GM19023 (cell line): ENCODE results near the gene G3BP1.
"Not testable (repeated sequence)": the region's sequence is repeated elsewhere in the genome, so short reads cannot be mapped to it uniquely, and the experiment has no call there.

ENCODE experiments used
- ATAC-seq: cut with Tn5 transposase; IDR thresholded peaks from one replicate; pipeline ENCODE4 v1.9.1; 2021; ENCODE audit warnings: mild to moderate bottlenecking, moderate library complexity; ENCODE audit not compliant: unreplicated experiment

The G3BP1 gene

DNA sequence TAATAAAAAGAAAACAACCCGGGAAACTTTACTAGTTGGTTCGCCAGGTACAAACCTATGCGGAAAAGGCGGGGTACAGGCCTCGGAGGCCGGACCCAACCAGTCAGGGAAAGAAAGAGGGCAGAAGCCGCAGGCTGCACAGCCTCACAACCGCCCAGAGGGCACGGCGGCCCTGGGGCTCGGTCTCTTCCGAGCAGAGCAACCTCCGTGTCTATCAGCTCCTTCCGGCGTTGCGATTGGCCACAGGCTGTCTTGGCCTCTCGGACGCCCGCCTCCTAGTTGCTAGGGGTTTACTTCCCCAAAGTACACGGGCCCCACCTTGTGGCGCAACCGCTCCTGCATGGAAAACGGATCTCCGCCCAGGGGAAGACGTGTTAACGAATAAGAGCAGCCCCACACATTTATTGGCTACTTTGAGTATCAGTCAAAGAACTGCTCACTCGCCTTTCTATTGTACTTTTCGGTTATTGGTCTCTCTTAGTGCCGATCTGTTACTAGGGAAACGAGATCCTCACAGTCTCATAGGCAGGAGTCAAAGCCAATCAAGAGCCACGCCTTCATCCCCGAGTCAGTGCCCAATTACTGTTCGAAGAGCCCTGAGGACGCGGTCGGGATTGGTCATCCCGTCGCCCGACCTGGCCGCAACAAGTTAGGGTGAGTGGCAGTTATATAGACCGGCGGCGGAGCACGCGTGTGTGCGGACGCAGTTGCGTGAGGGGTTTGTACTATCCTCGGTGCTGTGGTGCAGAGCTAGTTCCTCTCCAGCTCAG is at the start of gene G3BP1:
Gene G3BP1 (plus strand): TSS at position 696 of the 770 bp plus-strand sequence. CDS start 14,667 bp downstream, outside the sequence.
- peak; percentile 80 for ATAC-seq

DNA sequence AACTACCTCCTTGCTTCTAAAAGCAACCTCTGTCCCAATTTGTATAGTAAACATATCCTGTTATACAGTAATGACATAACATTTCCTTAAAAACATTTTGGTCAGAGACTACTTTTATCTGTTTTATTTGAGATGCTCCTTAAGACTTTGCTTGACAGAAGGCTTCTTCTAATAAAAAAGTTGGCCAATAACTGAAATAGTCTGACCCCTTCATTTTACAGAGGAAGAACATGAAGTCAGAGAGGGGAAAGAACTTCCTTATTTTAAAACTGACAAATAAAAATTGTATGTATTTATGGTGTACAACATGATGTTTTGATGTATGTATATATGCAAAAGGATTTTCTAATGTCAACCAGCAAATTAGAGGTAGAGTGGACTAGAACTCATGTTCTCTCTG is 49.2 kb upstream of the G3BP1 start:
- no peak for ATAC-seq

DNA sequence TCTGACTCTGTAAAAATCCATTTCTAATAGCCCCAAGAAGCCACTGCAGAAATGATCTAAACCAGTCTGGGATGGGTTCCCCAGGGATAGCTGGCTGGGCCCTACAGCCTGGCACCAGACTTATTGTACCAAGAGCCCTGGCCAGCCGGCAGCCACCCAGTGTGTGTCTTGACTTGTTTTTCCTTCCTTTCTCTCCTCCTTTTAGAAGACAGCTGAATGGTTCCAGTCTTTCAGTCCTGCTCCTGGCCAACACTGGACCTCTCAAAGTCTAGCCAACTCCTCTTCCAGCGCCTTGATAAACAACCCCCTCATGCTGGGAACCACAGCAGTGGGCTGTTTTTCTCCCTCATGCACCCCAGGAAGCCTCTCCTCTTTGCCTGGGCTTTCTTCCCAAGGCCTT is 47.4 kb upstream of the G3BP1 start:
- no peak for ATAC-seq

DNA sequence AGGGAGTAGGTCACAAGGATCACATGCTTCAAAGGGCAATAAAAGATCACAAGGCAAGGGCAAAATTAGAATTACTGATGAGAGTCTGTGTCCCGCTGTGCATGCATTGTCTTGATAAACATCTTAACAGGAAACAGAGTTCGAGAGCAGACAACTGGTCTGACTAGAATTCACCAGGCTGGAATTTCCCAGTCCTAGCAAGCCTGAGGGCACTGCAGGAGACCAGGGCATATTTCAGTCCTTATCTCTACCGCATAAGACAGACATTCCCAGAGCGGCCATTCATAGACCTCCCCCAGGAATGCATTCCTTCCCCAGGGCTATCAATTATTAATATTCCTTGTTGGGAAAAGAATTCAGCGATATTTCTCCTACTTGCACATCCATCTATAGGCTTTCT is 42.2 kb upstream of the G3BP1 start:
- ATAC-seq = not testable (repeated sequence)

DNA sequence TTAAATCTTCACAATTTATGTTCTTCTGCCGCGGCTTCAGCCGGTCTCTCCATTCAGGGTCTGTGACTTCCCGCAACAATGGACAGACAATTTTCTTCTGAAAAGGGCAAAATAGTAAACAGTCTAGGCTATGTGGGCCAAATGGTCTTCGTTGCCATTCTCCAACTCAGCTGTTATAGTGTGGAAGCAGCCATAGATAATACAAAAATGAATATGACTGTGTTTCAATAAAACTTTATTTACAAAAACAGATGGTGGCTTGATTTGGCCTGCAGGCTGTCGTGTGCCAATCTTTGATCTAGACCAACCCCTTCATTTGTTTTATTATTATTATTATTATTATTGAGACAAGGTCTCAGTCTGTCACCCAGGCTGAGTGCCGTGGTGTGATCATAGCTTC is 41.4 kb upstream of the G3BP1 start:
- no peak for ATAC-seq

DNA sequence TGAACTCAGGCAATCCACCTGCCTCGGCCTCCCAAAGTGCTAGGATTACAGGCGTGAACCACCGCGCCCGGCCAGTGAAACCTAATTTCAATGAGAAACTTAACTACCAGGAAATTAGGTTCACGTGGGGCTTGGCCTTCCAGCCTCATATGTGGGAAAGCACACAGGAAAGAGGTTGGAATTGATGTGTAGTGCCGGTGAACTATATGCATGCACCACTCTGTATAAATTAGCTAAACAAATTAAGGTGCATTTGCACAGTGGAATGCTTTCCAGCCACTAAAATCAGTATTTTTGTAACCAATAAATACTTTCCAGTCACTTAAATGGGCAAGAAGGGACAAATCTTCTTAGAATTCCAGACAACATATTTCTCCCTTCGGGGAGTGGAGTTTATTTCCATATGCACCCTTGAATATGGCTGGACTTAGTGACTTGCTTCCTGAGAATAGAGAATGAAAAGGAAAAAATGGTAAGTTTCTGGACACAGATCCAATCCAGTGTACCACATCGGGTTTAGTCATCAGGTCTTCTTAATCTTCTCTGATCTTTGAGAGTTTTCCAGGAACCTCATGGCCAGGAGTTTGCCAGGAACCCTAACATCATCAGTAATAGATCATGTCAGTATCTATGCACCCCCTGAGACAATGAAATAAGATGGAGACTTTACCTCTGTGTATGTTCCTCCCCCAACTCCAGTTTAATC is 38.2 kb upstream of the G3BP1 start:
- ATAC-seq = no peak

DNA sequence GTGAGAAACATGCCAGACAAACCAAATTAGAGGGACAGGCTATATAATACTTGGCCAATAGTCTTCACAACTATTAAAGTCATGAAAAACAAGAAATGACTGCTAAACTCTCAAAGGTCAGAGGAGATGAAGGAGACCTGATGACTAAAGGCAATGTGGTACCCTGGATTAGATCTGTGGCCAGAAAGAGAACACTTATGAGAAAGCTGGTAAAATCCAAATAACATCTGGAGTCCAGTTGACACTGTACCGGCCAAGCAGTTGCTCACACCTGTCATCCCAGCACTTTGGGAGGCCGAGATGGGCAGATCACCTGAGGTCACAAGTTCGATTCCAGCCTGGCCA is 37.7 kb upstream of the G3BP1 start:
- ATAC-seq = no peak

DNA sequence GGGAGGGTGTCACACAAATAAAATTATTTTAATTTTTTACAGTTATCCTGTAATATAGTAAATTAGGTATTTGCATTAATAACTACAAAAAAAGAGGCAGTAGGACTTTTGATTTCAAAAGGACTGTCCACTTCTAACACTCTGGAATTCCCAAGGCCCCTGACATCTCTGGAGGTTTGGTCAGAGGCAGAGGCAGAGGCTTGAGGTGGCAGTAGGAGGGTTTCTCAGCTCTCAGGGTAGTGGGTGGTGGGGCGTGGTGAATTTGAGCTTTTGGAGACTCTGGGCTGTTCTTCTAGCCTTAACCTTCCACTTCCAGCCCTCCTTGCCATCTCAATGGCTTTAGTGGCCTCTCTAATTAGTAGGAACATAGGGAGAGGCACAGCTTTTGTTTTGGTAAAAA is 36.1 kb upstream of the G3BP1 start:
- ATAC-seq = no peak

DNA sequence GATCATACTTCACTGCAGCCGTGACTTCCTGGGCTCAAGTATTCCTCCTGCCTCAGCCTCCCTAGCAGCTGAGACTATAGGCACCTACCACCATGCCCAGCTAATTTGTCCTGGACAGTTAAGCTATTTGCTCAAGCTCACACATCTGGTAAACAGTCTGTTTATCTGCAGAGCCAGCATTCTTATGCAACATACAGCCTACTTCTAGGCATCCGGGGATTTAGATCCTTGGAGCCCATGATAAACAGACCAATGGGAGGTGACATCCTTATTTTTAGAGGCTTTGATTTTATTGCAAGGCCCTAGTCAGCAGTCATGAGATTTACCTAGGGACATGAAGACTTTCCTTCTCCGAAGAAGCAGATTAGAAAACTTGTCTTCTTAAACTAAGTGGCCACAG is 34.3 kb upstream of the G3BP1 start:
- ATAC-seq = no peak

DNA sequence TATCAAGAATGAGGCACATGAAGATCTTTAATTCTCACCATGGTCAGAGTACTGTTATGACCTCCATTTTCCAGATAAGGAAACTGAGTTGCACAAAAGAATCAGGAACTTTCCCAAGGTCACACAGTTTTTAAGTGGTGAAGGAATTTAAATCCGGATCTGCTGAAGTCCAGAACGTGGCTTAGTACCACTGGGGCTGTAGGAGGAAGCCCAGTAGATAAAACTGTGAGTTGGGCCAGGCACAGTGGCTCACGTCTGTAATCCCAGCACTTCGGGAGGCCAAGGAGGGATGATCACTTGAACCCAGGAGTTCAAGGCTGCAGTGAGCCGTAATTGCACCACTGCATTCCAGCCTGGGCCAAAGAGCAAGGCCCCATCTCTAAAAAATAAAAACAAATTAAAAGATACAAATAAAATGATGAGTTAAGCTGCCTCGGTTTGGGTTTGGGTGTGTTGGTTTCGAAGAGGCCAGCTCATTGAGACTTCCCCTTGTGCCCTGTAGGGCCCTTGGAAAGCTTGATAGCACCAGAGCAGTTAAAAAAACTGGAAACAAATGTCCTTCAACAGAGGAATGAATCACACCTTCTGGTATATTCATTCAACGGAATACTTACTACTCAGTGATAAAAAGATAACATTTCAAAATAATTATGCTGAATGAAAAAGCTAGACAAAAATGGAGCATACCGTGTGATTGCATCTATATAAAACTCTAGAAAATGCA is 33.5 kb upstream of the G3BP1 start:
- ATAC-seq = no peak

DNA sequence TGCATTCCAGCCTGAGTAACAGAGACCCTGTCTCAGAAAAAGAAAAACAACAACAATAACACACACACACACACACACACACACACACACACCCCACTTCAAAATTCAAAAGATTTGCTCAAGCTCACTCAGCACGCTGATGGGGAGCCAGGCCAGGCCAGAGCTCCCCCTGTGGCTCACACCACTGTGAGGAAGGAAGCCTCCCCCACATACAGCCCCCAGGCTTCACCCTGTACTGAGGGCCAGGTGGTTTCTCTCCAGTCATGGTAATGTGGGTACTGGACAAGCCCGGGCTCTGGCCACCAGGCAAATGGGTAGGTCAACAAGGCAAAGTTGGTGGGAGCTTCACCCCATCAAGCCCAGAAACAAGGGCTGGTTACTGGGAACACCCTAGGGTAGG is 32.4 kb upstream of the G3BP1 start:
- ATAC-seq = no peak

DNA sequence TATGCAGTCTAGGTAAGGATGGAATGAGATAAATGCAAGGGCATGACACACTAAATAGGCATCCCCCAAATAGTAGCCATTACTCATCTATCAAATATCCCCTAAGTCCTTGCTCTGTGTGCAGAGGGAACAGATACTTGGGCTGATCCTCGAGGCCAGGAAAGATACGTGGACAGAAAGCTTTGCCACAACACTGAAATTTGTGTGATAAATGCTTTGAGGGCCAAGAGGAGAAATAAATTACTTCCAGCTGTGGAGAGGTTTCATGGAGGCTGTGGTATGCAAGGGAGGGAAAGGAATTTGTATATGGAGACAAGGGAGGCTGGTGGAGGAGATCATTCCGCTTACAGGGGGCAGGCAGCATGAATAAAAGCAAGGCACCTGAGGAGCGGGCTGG is 31.8 kb upstream of the G3BP1 start:
- ATAC-seq = no peak

DNA sequence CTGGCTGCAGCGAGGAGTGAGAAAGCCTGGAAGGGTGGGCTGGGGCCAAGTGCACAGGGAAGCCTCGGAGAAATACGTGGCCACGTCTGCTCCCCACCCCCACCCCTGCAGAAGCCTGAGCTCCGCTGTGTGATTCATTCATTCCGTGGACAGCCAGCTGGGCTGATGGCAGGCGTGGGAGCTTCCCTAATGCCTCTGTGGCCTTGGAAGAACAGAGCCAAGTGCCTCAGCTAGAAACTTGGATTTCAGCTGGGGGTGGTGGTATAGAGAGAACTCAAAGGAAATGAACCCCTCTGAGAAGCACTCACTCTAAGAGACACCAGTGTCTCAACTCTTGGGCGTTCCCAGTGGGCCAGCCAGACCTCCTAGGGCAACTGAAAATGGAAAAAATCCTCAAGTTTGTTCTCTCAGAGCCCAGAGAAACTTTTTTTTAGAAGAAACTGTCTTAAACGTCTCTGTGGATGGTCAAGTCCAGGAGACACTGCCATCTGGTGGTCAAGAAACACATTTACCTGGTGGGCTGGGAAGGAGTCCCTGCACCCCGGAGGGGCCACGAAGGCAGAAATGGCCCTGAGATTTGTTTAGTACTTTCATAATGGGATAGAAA is 31.3 kb upstream of the G3BP1 start:
- ATAC-seq = peak; percentile 62

DNA sequence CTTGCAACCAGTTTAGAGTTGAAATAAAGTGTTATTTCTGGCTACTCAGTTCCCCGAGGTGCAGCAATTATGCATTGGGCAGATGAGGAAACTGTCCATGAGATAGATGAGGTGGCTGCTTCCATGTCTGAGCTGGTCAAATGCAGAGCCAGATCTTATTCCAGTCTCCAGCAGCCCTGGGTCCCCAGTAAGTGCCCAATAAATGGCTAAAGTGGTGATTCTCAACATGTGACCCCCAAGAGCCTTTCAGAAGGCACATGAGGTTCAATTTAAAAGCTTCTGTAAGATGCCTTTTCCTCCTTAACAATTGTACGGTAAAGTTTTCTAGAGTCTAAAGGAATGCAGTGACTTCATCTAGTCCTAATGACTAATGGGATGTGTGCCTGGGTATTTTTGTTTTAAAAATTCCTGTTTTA is 30.8 kb upstream of the G3BP1 start:
- ATAC-seq = peak; percentile 6

DNA sequence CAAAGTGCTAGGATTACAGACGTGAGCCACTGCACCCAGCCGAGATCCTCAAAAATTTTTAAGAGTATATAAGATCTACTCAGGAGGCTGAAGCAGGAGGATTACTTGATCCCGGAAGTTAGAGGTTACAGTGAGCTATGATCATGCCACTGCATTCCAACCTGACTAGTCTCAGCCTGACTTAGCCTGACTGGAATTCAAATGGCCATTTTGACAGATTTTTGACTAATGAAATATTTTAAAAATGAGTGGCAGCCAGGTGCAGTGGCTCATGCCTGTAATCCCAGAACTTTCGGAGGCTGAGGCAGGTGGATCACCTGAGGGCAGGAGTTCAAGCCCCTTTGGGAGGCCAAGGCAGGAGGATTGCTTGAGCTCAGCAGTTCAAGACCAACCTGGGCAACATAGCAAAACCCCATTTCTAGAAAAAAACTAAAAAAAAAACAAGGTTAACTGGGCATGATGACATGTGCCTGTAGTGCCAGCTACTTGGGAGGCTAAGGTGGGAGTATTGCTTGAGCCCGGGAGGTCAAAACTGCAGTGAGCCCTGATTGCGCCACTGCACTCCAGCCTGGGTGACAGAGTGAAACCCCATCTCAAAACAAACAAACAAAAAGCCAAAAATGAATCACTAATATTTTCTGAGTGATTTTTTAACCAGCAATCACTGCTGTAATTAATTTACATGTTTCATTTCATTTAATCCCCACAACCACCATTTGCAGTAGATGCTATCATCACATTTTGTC is 29.9 kb upstream of the G3BP1 start:
- no peak for ATAC-seq

DNA sequence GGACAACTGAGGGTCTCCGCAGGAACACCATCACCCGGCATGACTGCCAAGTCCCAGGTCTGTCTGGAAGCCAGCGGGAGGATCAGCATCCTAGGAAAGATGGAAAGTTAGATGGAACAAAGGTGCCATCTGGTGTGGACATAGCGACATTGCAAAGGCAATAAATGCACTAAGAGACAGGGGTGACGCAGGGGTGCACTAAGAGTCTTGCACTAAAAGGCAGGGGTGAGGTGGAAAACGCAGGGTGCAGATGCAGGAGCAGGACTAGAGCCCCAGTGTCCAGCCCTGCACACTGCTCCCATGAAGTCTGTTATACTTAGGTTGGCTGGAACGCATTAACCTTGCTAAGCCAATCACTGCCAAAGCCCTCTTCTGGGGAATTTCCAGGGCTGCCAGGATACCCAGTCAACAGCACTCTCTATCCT is 28.9 kb upstream of the G3BP1 start:
- no peak for ATAC-seq

DNA sequence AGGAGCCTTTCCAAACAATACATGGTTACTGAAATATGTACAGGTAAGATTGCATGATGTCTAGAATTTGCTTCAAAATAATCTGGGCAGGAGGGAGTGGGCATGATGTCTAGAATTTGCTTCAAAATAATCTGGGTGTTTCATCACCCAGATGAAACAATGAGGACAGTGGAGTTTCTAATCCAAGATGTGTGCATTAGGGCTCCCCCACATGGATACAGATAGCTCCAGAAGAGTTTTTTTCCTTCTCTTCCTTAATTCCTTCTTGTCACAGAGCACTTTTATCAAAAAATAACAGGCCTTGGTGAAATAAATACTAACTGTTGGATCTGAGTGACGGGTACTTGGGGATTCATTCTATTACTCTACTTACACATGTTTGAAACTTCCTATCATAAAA is 28.2 kb upstream of the G3BP1 start:
- no peak for ATAC-seq

DNA sequence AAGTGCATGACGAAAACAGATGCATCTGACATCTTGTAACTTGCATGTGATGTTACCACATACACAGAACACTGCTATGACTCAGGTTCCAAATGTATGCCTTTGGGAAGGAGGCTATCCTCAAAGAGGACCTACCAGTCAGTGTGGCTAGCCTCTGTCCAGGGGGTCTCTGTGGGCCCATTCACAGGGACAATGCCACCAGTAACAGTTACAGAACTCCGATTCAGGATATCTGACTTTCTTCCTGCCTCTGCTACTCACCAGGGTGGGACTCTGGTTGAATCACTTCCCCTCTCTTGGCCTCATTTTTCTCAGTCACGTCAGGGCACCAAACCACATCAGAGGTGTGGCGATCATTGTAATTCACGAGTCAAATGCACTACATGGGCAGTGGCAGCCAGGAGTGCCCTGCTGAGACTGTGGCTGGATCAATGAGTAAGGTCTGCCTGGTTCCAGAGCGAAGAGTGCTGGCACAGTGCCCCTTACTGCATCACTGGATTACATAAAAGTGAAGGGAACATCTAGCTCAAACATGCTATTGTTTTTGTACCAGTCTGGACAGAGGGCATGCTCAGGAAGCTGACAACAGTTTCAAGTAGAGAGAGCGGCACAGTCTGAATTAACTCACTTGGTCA is 26.6 kb upstream of the G3BP1 start:
- ATAC-seq = no peak

DNA sequence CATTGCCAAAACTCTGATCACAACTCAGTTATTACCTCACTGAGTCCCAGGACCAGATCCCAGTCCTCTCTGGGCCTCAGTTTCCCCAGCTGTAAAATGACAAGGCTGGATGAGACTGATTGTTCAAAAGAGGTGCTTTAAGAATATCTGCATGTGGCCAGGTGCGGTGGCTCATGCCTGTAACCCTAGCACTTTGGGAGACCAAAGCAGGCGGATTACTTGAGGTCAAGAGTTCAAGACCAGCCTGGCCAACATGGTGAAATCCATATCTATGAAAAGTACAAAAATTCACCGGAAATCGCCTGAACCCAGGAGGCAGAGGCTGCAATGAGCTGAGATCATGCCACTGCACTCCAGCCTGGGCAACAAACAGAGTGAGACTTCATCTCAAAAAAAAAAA is 21.6 kb upstream of the G3BP1 start:
- no peak for ATAC-seq

DNA sequence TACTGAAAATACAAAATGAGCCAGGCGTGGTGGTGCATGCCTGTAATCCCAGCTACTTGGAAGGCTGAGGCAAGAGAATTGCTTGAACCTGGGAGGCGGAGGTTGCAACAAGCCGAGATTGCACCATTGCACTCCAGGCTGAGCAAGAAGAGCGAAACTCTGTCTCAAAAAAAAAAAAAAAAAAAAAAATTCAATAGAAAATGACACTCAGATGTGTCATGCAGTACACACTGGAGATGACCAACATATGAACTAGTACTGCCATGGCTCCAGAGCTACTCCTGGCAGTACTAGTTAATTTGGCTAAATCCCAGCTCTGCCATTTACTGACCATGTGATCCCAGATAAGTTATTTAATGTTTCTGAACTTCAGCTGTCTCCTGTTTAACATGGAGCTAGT is 20.7 kb upstream of the G3BP1 start:
- no peak for ATAC-seq
